ENCODE measurements around the gene MAGI1. TPM values are rescaled to one million over a fixed set of nuclear protein-coding genes. Genes with fewer than 3 reads are reported as not detected.

Gene MAGI1
- total and polyA plus RNA-seq, 7 donors = 10.2 to 54.0 (median 29.8) TPM

DNA sequence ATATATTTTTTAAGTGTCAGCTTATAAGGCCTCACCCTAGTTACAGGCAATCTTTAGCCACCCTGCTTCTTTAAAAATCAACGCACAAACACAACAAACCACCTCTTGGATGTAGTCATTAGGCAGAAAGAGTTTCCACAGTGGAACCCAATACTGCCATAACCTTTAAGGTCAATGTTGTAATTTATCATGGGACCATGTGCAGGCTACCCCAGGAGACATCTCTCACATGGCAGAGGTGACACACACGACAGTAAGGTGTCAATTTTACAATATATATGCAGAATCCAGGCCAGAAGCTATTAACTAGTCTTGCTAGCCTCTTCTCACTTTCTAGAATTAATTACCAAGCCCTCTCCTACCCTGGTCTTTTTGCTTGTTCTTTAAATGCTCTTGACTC lies 336.5 kb downstream of the MAGI1 start:
- 88 to 91% methylated on average over 2 of the region's 2 CpGs for WGBS, 2 donors
- intact Hi-C loops (cut with DNase I) = no loop called here
- Histone ChIP-seq H3K27ac (no peak overlapping the region), H3K4me3 (no peak overlapping the region), H3K4me1 (no peaks in the 10 kb centered on the region), H3K27me3 (no peaks in the 10 kb centered on the region), H3K9me3 (no peaks in the 10 kb centered on the region), H3K36me3 (no peaks in the 10 kb centered on the region)
- TF ChIP-seq POLR2A (IDR thresholded peaks at IDR 0.05) = no peak
- no peak for TF ChIP-seq EP300 (IDR thresholded peaks at IDR 0.05)
- TF ChIP-seq, protein P1, sequence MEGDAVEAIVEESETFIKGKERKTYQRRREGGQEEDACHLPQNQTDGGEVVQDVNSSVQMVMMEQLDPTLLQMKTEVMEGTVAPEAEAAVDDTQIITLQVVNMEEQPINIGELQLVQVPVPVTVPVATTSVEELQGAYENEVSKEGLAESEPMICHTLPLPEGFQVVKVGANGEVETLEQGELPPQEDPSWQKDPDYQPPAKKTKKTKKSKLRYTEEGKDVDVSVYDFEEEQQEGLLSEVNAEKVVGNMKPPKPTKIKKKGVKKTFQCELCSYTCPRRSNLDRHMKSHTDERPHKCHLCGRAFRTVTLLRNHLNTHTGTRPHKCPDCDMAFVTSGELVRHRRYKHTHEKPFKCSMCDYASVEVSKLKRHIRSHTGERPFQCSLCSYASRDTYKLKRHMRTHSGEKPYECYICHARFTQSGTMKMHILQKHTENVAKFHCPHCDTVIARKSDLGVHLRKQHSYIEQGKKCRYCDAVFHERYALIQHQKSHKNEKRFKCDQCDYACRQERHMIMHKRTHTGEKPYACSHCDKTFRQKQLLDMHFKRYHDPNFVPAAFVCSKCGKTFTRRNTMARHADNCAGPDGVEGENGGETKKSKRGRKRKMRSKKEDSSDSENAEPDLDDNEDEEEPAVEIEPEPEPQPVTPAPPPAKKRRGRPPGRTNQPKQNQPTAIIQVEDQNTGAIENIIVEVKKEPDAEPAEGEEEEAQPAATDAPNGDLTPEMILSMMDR (IDR thresholded peaks at IDR 0.05) = no peak
- no peak for TF ChIP-seq POLR2AphosphoS5 (IDR thresholded peaks at IDR 0.05)
- DNase-seq = no peak

DNA sequence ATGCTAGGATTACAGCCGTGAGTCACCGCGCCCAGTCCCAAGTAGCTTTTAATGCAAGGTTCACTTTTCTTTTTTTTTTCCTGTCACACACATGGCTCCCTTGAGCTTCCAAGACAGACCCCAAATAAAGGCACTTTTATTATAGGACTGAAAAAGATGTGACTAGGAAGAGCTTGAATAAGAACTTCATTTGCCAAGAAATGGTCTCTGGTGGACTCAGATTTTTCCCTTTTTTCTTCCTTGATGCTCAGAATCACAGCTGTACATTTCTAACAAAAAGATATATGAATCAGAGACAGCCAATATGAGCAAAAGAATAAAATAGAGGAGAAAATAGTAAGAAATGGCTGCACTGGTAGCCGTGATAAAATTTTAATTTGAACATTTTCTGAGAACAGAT lies 337.2 kb downstream of the MAGI1 start:
- no peaks in the 10 kb centered on the region for H3K9me3 ChIP-seq
- no peak overlapping the region for H3K27ac ChIP-seq
- DNase-seq = no peak
- no peaks in the 10 kb centered on the region for H3K36me3 ChIP-seq
- 96 to 97% methylated on average over 4 of the region's 4 CpGs for WGBS, 2 donors
- no peaks in the 10 kb centered on the region for H3K27me3 ChIP-seq
- intact Hi-C loops (cut with DNase I) = no loop called here
- H3K4me1 ChIP-seq = no peaks in the 10 kb centered on the region
- TF ChIP-seq POLR2AphosphoS5 (IDR thresholded peaks at IDR 0.05) (no peak), EP300 (IDR thresholded peaks at IDR 0.05) (no peak), POLR2A (IDR thresholded peaks at IDR 0.05) (no peak)
- TF ChIP-seq, protein P1 (IDR thresholded peaks at IDR 0.05) = no peak
- no peak overlapping the region for H3K4me3 ChIP-seq

DNA sequence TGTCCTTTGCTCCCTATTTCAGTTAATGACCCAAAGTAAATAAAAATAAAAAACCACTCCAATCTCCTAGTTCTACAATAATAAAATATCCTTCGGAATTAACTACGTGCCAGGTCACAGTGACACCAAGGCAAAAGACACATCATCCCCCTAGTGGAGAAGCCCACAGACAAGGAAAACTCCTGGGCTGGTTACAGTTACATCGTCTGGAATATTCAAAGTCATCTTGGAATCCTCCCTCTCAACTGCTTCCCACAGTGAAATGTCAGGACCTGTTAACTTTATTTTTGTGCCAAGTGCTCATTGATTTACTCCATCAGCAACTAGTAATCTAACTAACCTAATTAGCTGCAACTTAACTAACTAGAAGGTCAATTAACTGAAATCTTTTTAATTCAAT lies 349.3 kb downstream of the MAGI1 start:
- H3K27ac ChIP-seq = no peak overlapping the region
- WGBS, 2 donors = 38 to 76% methylated on average over 3 of the region's 3 CpGs
- no peaks in the 10 kb centered on the region for H3K36me3 ChIP-seq
- no peak overlapping the region for H3K4me3 ChIP-seq
- DNase-seq = no peak
- intact Hi-C loops (cut with DNase I) = no loop called here
- peaks cover 0 to 12% (median 2%) of the 10 kb centered on the region in 4 donors for H3K4me1 ChIP-seq
- TF ChIP-seq POLR2AphosphoS5 (IDR thresholded peaks at IDR 0.05) = no peak
- TF ChIP-seq EP300 (IDR thresholded peaks at IDR 0.05) = no peak
- TF ChIP-seq POLR2A (IDR thresholded peaks at IDR 0.05) = no peak
- TF ChIP-seq, protein P1 (IDR thresholded peaks at IDR 0.05) = no peak
- no peaks in the 10 kb centered on the region for H3K27me3 ChIP-seq
- no peaks in the 10 kb centered on the region for H3K9me3 ChIP-seq

DNA sequence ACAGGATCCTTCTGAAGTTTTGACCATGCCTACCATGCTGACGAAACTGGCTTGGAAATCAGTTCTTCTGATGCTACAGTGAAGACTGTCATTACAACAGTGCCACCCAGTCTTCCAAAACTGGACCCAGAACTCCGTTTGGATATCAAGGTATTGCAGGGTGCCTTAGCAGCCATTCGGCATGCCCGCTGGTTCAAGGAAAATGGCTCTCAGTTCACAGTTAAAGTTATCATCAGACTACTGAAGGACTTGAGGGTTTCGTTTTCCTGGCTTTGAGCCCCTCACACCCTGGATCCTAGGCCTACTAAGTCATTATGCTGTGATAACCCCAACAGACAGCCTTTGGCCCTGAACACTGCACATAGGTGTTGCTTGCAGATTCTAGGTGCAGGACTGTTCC lies 351.0 kb downstream of the MAGI1 start:
- WGBS, 2 donors = 92 to 94% methylated on average over 5 of the region's 5 CpGs
- intact Hi-C loops (cut with DNase I) = no loop called here

More for the DNA sequence above, 351.0 kb downstream of the MAGI1 start:
- H3K27ac ChIP-seq = no peak overlapping the region
- no peak overlapping the region for H3K4me3 ChIP-seq
- H3K36me3 ChIP-seq = no peaks in the 10 kb centered on the region
- TF ChIP-seq, protein P1 (IDR thresholded peaks at IDR 0.05) = no peak
- TF ChIP-seq EP300 (IDR thresholded peaks at IDR 0.05) = no peak
- TF ChIP-seq POLR2A (IDR thresholded peaks at IDR 0.05) = no peak
- TF ChIP-seq POLR2AphosphoS5 (IDR thresholded peaks at IDR 0.05) = no peak
- H3K27me3 ChIP-seq = no peaks in the 10 kb centered on the region
- no peaks in the 10 kb centered on the region for H3K9me3 ChIP-seq
- peaks cover 0 to 12% (median 2%) of the 10 kb centered on the region in 4 donors for H3K4me1 ChIP-seq
- no peak for DNase-seq
